Medulla oblongata (tissue), 1 donor: ENCODE measurements around the gene DCST1.

Source experiments
- DNase-seq: peaks from one replicate; pipeline ENCODE4 v3.0.0-alpha.2; 2015; ENCODE audit errors: extremely low spot score

The DCST1 gene

DNA sequence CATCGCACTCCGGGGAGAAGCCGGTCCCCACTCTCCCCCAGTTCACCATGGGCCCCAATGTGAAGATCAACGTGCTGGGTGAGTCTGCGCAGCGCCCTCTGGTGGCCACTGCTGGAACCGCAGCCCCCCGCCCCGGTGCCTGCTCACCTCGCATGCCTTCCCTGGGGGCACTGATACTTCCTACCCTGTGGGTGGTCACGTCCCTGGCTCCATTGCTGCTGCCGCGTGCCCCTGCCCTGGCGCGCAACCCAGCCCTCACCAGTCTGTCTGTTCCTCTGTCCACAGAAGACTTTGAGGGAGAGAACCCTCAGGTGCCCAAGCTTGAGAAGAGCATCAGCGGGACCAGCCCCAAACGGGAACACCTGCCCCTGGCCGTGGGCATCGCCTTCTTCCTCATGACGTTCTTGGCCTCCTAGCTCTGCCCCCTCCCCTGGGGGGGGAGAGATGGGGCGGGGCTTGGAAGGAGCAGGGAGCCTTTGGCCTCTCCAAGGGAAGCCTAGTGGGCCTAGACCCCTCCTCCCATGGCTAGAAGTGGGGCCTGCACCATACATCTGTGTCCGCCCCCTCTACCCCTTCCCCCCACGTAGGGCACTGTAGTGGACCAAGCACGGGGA lies 52.6 kb downstream of the DCST1 start:
- peak; percentile 45 for DNase-seq

GRCh38 chr1:155086856-155087535 lies 53.4 kb downstream of the DCST1 start:
- no peak for DNase-seq

GRCh38 chr1:155091071-155092051 lies 57.7 kb downstream of the DCST1 start:
- DNase-seq: peak; percentile 80

- no peak for DNase-seq
Observed at GRCh38 chr1:155092131-155092530, 58.5 kb downstream of the DCST1 start.

DNA sequence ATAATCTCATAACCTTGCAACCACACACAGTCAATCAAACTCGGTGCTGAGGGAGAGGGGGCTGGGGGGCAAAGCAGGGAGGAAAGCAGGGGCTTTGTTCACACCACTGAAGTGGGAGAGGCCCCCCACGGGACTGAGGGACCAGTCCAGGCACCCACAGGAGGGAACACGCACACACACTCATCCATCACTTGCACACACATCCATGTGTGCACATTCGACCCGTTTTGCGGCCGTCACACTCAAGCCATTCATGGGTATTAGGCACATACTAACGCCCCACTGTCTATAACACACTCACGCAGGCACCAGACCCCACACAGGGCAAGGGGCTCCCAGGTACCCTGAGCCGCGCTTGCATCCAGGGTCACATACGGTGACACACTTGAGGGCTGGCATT lies 59.0 kb downstream of the DCST1 start:
- no peak for DNase-seq

DNA sequence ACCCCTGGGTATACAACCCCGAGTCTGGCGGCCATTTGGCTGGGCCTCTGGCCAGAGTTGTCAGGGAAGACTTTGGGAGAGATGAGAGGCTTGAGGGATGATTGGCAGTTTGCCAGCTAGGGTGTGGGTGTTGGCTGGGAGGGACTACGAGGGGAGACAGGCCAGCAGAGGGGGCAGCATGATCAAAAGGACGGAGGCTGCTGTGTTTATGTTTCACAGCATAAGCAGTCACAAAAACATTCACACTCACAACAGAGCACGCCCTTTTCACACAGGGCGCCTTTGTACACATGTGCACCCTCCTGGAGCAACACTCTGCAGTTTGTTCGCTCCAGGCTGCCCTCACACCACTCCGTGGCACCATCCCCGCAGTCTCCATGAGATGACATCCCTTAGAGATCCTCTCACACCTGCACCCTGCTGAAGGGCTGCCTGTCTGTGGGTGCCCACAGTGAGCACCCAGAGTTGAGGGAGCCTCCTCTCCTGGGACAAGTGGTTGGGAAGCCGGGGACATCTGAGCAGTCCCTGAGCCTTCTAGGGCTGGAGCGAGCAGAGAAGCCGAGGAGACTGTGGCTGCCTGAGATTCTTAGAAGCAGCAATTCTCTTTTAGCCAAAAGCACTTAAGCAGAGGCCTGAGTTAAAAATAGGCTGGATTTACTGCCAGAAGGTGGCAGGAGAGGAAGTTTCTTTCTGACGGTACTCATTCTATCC lies 60.4 kb downstream of the DCST1 start:
- peak; percentile 63 for DNase-seq

- DNase-seq: no peak
Observed at GRCh38 chr1:155094622-155094948, 61.0 kb downstream of the DCST1 start.

DNA sequence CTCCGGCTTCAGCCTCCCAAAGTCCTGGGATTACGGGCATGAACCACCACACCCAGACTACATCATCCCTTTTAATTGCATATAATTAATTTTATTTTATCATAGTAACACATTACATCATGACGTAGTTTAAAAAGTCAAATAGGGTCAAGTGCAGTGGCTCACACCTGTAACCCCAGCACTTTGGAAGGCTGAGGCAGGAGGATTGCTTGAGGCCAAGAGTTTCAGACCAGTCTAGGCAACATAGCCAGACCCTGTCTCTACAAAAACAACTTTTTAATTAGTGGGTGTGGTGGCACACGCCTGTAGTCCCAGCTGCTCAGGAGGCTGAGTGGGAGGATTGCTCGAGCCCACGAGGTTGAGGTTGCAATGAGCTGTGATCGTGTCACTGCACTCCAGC lies 65.7 kb downstream of the DCST1 start:
- no peak for DNase-seq
